ENCODE measurements around the gene FGF12.

DNA sequence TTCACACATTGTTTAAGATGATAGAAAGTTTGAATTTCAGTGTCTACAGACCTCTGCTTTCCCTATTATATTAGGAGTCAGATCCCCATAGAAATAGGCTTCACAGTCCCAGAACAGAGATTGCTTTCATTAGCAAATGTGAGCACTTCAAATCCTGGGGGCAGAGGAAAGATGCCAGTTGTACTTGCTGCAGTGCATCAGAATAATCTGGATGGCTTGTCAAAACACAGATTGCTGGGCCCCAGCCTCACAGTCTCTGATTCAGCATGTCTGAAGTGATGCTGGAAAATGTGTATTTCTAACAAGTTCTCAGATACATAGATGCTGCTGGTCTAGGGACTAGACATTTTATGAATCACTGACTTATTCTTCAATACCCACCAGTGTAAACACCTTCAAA lies 375.2 kb downstream of the FGF12 start:
- TF ChIP-seq EZH2phosphoT487 (conservative IDR thresholded peaks at IDR 0.05; ENCODE audit: low read length) (no peak), CTCF (IDR thresholded peaks at IDR 0.05; ENCODE audit: insufficient read depth, low read length, poor library complexity, severe bottlenecking) (no peak)

All from SU-DHL-6 (cell line).